ENCODE data around the gene UQCR11.

- no peak for TF ChIP-seq CTCF (IDR thresholded peaks at IDR 0.05; ENCODE audit: low read depth, low read length)
- TF ChIP-seq EZH2phosphoT487 (IDR thresholded peaks at IDR 0.05; ENCODE audit: low read depth), result no peak
These were observed 15.8 kb upstream of the UQCR11 start for GRCh38 chr19:1621021-1621420.
